A549 (cell line): ENCODE results near the gene SOX5. TPM values are rescaled to one million over a fixed set of nuclear protein-coding genes. Genes with fewer than 3 reads are reported as not detected.

Experiments
- ATAC-seq, 2 experiments: fragments of 200-7000 bp in 1 of 2; fragments of >200 bp in 1 of 2; cut with Nextera tagmentation in 1 of 2; cut with Tn5 transposase in 1 of 2; 3 replicates each; pipeline versions ENCODE4 v1.8.0 to v1.9.1; 2018 to 2020; ENCODE audit warnings: mild to moderate bottlenecking in 1 of 2, moderate library complexity in 1 of 2
- CTCF ChIA-PET: fragments of 300-600 bp; sonication (Branson Sonifier 250); formaldehyde crosslinking; extraction: SDS; loops from one replicate; lab custom pipeline; 2021; ENCODE audit warnings: antibody characterized with exemption, inconsistent platforms; lab: Yijun Ruan, JAX
- POLR2A ChIA-PET: fragments of 350-600 bp; formaldehyde crosslinking; extraction: SDS; loops from one replicate; lab custom pipeline; 2021; ENCODE audit warnings: antibody characterized with exemption, inconsistent platforms; lab: Yijun Ruan, JAX
- DNase-seq, 2 experiments: peaks; one replicate each; pipeline versions ENCODE4 v3.0.0 to v3.0.0-alpha.2; 2011 to 2016; ENCODE audit warnings: low read depth in 1 of 2, low spot score in 1 of 2
- FAIRE-seq: peaks from 2 replicates; lab custom pipeline; 2011; peaks lifted over from hg19 to GRCh38; lab: Jason Lieb, UNC
- H3K27ac ChIP-seq, 2 experiments: fragments of >200 bp; sonication (Bioruptor Twin); formaldehyde crosslinking; 3 replicates each; pipeline ENCODE4 v1.5.1; 2016 to 2017
- H3K4me1 ChIP-seq: fragments of >200 bp; sonication (Bioruptor Twin); formaldehyde crosslinking; 3 replicates; pipeline ENCODE4 v1.6.1; 2016
- H3K4me2 ChIP-seq: fragments of >200 bp; sonication (Bioruptor Twin); formaldehyde crosslinking; 3 replicates; pipeline ENCODE4 v1.6.1; 2016
- H3K4me3 ChIP-seq: fragments of >200 bp; sonication (Bioruptor Twin); formaldehyde crosslinking; 3 replicates; pipeline ENCODE4 v1.5.1; 2016
- H3K9me3 ChIP-seq: fragments of >200 bp; sonication (Bioruptor Twin); formaldehyde crosslinking; 3 replicates; pipeline ENCODE4 v1.6.1; 2016
- BHLHE40 ChIP-seq: IDR thresholded peaks from 2 replicates; pipeline ENCODE4 v1.6.1; 2012; ENCODE audit warnings: low read depth, low read length, inconsistent platforms
- CHD4 ChIP-seq: fragments of 200-600 bp; sonication (generic); IDR thresholded peaks from 2 replicates; pipeline ENCODE4 v1.6.1; 2016; ENCODE audit warnings: antibody characterized with exemption, mild to moderate bottlenecking, borderline replicate concordance
- EHF ChIP-seq: fragments of 250-450 bp; sonication (Bioruptor Pico); IDR thresholded peaks from 2 replicates; pipeline ENCODE4 v1.5.0; 2020; ENCODE audit warnings: mild to moderate bottlenecking
- EP300 ChIP-seq, 2 experiments: fragments of >200 bp; sonication (Bioruptor Twin); formaldehyde crosslinking; IDR thresholded peaks; 2 replicates in 1 of 2; 3 replicates in 1 of 2; pipeline ENCODE4 v1.6.1; 2016 to 2017
- ESRRA ChIP-seq: fragments of 150-350 bp; IDR thresholded peaks from 2 replicates; pipeline ENCODE4 v1.6.1; 2014; ENCODE audit warnings: mild to moderate bottlenecking, low read length, borderline replicate concordance
- FOSB ChIP-seq: fragments of 250-450 bp; sonication (Bioruptor Pico); IDR thresholded peaks from 2 replicates; pipeline ENCODE4 v1.5.0; 2020; ENCODE audit warnings: mild to moderate bottlenecking, moderate library complexity
- HDAC2 ChIP-seq: fragments of 200-600 bp; sonication (generic); IDR thresholded peaks from 2 replicates; pipeline ENCODE4 v1.6.1; 2016
- HOXA7 ChIP-seq: fragments of 250-450 bp; sonication (Bioruptor Pico); IDR thresholded peaks from 2 replicates; pipeline ENCODE4 v1.5.0; 2020; ENCODE audit warnings: mild to moderate bottlenecking, moderate library complexity
- HOXB5 ChIP-seq: fragments of 250-450 bp; sonication (Bioruptor Pico); IDR thresholded peaks from 2 replicates; pipeline ENCODE4 v1.5.0; 2020; ENCODE audit warnings: mild to moderate bottlenecking, moderate library complexity
- JUN ChIP-seq, 2 experiments: fragments of >200 bp; sonication (Bioruptor Twin); formaldehyde crosslinking; IDR thresholded peaks; 2 replicates in 1 of 2; 3 replicates in 1 of 2; pipeline ENCODE4 v1.6.1; 2016 to 2017
- MAZ ChIP-seq: fragments of 150-350 bp; IDR thresholded peaks from 2 replicates; pipeline ENCODE4 v1.6.1; 2014; ENCODE audit warnings: antibody characterized with exemption, low read depth, low read length, borderline replicate concordance
- MYC ChIP-seq: IDR thresholded peaks from 2 replicates; pipeline ENCODE4 v1.6.1; 2012; ENCODE audit warnings: mild to moderate bottlenecking, inconsistent platforms, low read length, improper control_type of control experiment, borderline replicate concordance
- NR3C1 ChIP-seq: fragments of >200 bp; sonication (Bioruptor Twin); formaldehyde crosslinking; IDR thresholded peaks from 3 replicates; pipeline ENCODE4 v1.6.1; 2017
- POLR2AphosphoS2 ChIP-seq: conservative IDR thresholded peaks from 2 replicates; pipeline ENCODE4 v1.6.1; 2012; ENCODE audit warnings: low read length, improper control_type of control experiment, inconsistent platforms
- RCOR1 ChIP-seq: fragments of 150-350 bp; IDR thresholded peaks from 2 replicates; pipeline ENCODE4 v1.6.1; 2014; ENCODE audit warnings: antibody characterized with exemption, low read length, low read depth
- RNF2 ChIP-seq: fragments of 200-600 bp; sonication (generic); IDR thresholded peaks from 2 replicates; pipeline ENCODE4 v1.6.1; 2016; ENCODE audit warnings: low read depth, mild to moderate bottlenecking, antibody characterized with exemption, moderate library complexity, borderline replicate concordance
- SREBF2 ChIP-seq: fragments of 450-650 bp; IDR thresholded peaks from 2 replicates; pipeline ENCODE4 v1.6.1; 2014; ENCODE audit warnings: mild to moderate bottlenecking, moderate library complexity
- TFCP2L1 ChIP-seq: fragments of 250-450 bp; sonication (Bioruptor Pico); IDR thresholded peaks from 2 replicates; pipeline ENCODE4 v1.5.0; 2021; ENCODE audit warnings: mild to moderate bottlenecking
- ZNF302 ChIP-seq: fragments of 250-450 bp; sonication (Bioruptor Pico); IDR thresholded peaks from 2 replicates; pipeline ENCODE4 v1.9.0; 2021; ENCODE audit warnings: inconsistent platforms, mild to moderate bottlenecking, moderate library complexity
- WGBS: methylation state at CpG from one replicate; pipeline ENCODE4 v1.1.6; 2017; ENCODE audit errors: missing lambda C conversion rate; 5-methylcytosine and 5-hydroxymethylcytosine counted together
- polyA plus RNA-seq, 4 experiments: library from polyadenylated mRNA; depleted of rRNA in 3 of 4; stranded (reverse); fragments of >200 nt; fragmentation: RNase III in 1 of 4; extraction: RNeasy Plus Mini Kit Qiagen cat#74134 plus additional on column Dnase treatment in 1 of 4; gene quantifications; 2 replicates in 3 of 4; 3 replicates in 1 of 4; pipeline ENCODE4 v1.2.3, GENCODE V29; 2011 to 2017
- TF ChIP-seq, protein P1 (sequence below): IDR thresholded peaks from 2 replicates; pipeline ENCODE4 v1.6.1; 2012
- TF ChIP-seq, protein P2 (sequence below): fragments of >200 bp; sonication (Bioruptor Twin); formaldehyde crosslinking; IDR thresholded peaks from 3 replicates; pipeline ENCODE4 v1.6.1; 2016
- TF ChIP-seq, protein P3 (sequence below): fragments of 450-650 bp; IDR thresholded peaks from 2 replicates; pipeline ENCODE4 v1.6.1; 2014; ENCODE audit warnings: antibody characterized with exemption
- TF ChIP-seq, protein P4 (sequence below): fragments of 250-450 bp; sonication (Bioruptor Pico); IDR thresholded peaks from 2 replicates; pipeline ENCODE4 v1.5.0; 2020; ENCODE audit warnings: low read depth, mild to moderate bottlenecking, moderate library complexity
- TF ChIP-seq, protein P5 (sequence below): fragments of >200 bp; sonication (Bioruptor Twin); formaldehyde crosslinking; IDR thresholded peaks from 2 replicates; pipeline ENCODE4 v1.6.1; 2016
- TF ChIP-seq, protein P6 (sequence below): fragments of 250-450 bp; sonication (Bioruptor Pico); IDR thresholded peaks from 2 replicates; pipeline ENCODE4 v1.5.0; 2021; ENCODE audit warnings: mild to moderate bottlenecking, moderate library complexity, borderline replicate concordance

SOX5 gene
- polyA plus RNA-seq, 2 of the 4 experiments (the other 2 are of a cell fraction): not detected

DNA sequence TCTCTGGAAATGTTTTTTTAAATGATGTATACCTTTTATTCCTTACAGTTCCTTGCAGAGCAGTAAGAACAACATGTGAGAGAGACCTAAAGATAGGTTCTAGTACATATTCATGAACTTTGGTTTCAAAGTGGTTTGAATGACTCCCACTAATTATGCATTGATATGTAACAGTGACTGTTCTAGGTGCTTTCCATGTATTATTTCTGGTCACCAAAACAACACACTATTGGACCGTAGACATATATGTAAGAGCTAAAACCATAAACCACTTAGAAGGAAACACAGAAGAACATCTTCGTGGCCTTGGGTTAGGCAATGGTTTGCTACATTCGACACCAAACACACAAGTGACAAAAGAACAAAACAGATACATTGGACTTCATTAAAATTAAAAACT, 37.9 kb downstream of the SOX5 start:
- ChIA-PET CTCF (interaction anchor here (0.6 kb wide), 1 partner anchor 220 kb away, joined by 4 read pairs; no protein-coding TSS in a partner anchor), POLR2A (no interaction called here)
- Histone ChIP-seq H3K4me1 (no peaks in the 10 kb centered on the region), H3K27ac (no peak overlapping the region), H3K4me3 (no peak overlapping the region), H3K9me3 (no peaks in the 10 kb centered on the region), H3K4me2 (no peak overlapping the region)
- 6% methylated on average over 3 of the region's 3 CpGs for WGBS
- no peak for FAIRE-seq
- no peak for DNase-seq
- ATAC-seq: no peak
- TF ChIP-seq, protein P1, sequence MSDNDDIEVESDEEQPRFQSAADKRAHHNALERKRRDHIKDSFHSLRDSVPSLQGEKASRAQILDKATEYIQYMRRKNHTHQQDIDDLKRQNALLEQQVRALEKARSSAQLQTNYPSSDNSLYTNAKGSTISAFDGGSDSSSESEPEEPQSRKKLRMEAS: no peak
- TF ChIP-seq EP300 (IDR thresholded peaks at IDR 0.05): no peak
- TF ChIP-seq JUN (IDR thresholded peaks at IDR 0.05): no peak
- TF ChIP-seq SREBF2: no peak
- TF ChIP-seq MYC: no peak
- no peak for TF ChIP-seq FOSB (CRISPR knock-in tag)
- TF ChIP-seq, protein P2, sequence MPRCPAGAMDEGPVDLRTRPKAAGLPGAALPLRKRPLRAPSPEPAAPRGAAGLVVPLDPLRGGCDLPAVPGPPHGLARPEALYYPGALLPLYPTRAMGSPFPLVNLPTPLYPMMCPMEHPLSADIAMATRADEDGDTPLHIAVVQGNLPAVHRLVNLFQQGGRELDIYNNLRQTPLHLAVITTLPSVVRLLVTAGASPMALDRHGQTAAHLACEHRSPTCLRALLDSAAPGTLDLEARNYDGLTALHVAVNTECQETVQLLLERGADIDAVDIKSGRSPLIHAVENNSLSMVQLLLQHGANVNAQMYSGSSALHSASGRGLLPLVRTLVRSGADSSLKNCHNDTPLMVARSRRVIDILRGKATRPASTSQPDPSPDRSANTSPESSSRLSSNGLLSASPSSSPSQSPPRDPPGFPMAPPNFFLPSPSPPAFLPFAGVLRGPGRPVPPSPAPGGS: no peak
- TF ChIP-seq BHLHE40: no peak
- TF ChIP-seq, protein P3, sequence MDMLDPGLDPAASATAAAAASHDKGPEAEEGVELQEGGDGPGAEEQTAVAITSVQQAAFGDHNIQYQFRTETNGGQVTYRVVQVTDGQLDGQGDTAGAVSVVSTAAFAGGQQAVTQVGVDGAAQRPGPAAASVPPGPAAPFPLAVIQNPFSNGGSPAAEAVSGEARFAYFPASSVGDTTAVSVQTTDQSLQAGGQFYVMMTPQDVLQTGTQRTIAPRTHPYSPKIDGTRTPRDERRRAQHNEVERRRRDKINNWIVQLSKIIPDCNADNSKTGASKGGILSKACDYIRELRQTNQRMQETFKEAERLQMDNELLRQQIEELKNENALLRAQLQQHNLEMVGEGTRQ: no peak
- no peak for TF ChIP-seq POLR2AphosphoS2
- TF ChIP-seq HOXA7 (CRISPR knock-in tag): no peak
- no peak for TF ChIP-seq CHD4
- TF ChIP-seq RCOR1: no peak
- no peak for TF ChIP-seq MAZ
- TF ChIP-seq, protein P4, sequence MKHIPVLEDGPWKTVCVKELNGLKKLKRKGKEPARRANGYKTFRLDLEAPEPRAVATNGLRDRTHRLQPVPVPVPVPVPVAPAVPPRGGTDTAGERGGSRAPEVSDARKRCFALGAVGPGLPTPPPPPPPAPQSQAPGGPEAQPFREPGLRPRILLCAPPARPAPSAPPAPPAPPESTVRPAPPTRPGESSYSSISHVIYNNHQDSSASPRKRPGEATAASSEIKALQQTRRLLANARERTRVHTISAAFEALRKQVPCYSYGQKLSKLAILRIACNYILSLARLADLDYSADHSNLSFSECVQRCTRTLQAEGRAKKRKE (CRISPR knock-in tag): no peak
- TF ChIP-seq EHF: no peak
- TF ChIP-seq HDAC2: no peak
- no peak for TF ChIP-seq TFCP2L1 (CRISPR knock-in tag)

DNA sequence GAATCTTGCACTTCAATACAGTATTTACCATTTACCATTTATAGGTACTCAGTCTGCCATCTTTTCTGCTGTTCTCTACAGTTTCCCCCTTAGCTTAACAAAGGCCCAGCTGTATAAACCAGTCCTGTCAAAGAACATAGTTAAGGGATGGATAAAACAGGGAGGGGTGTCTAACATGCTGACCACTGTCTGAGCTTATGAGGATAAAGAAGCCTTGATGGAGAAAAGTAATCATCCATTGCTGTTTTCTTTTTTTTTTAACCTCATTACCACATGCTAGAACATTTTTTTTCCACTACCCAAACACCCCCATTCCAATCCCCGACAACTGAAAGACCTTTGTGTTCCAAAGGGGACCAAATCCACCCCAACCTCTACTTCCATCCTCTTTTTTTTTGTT, 39.9 kb downstream of the SOX5 start:
- no peaks in the 10 kb centered on the region for H3K9me3 ChIP-seq
- no peak overlapping the region for H3K27ac ChIP-seq
- no peaks in the 10 kb centered on the region for H3K4me1 ChIP-seq
- FAIRE-seq: no peak
- ChIA-PET CTCF (no interaction called here), POLR2A (no interaction called here)
- no peak for DNase-seq
- TF ChIP-seq, protein P5, sequence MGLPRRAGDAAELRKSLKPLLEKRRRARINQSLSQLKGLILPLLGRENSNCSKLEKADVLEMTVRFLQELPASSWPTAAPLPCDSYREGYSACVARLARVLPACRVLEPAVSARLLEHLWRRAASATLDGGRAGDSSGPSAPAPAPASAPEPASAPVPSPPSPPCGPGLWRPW: no peak
- no peak for TF ChIP-seq HOXB5 (CRISPR knock-in tag)
- no peak for TF ChIP-seq NR3C1
- TF ChIP-seq TFCP2L1 (CRISPR knock-in tag): no peak
- no peak for ATAC-seq
- H3K4me3 ChIP-seq: no peak overlapping the region
- no peak overlapping the region for H3K4me2 ChIP-seq
- 0% methylated on average over 1 of the region's 1 CpG for WGBS

DNA sequence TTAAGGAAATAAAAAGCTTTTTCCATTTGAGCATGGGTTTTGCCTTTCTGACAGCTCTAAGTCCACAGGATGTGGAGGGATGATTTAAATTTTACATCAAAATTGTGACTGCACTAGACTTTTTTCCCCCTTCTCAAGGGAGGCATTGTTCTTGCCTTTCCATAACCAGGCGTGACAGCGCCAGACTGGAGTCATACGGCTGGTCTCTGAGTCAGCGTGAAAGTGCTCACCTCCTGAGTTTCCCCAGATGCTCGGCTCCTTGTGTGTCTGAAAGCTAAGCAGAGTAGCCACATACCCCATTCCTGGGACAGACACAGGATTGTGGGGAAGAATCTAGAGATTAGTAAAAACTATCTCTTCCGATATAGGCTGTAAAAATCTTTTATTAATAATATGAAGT, 43.1 kb downstream of the SOX5 start:
- POLR2A ChIA-PET: no interaction called here
- CTCF ChIA-PET: no interaction called here
- FAIRE-seq: no peak
- Histone ChIP-seq H3K9me3 (no peaks in the 10 kb centered on the region), H3K27ac (no peak overlapping the region), H3K4me3 (no peak overlapping the region), H3K4me2 (no peak overlapping the region), H3K4me1 (no peaks in the 10 kb centered on the region)
- ATAC-seq: no peak
- TF ChIP-seq CHD4 (no peak), ZNF302 (CRISPR knock-in tag) (no peak), RNF2 (no peak), ESRRA (no peak), JUN (IDR thresholded peaks at IDR 0.05) (no peak), EP300 (IDR thresholded peaks at IDR 0.05) (no peak), MYC (no peak)
- TF ChIP-seq, protein P3: no peak
- TF ChIP-seq, protein P5: no peak
- TF ChIP-seq, protein P6, sequence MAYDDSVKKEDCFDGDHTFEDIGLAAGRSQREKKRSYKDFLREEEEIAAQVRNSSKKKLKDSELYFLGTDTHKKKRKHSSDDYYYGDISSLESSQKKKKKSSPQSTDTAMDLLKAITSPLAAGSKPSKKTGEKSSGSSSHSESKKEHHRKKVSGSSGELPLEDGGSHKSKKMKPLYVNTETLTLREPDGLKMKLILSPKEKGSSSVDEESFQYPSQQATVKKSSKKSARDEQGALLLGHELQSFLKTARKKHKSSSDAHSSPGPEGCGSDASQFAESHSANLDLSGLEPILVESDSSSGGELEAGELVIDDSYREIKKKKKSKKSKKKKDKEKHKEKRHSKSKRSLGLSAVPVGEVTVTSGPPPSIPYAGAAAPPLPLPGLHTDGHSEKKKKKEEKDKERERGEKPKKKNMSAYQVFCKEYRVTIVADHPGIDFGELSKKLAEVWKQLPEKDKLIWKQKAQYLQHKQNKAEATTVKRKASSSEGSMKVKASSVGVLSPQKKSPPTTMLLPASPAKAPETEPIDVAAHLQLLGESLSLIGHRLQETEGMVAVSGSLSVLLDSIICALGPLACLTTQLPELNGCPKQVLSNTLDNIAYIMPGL: no peak
- 38% methylated on average over 6 of the region's 6 CpGs for WGBS
- DNase-seq: no peak
